Natural killer cell (primary cell): ENCODE measurements around the gene SDHA. TPM values are rescaled to one million over a fixed set of nuclear protein-coding genes. Genes with fewer than 3 reads are reported as not detected.

ENCODE experiments used
- ATAC-seq, 3 donors: fragments of 150-1000 bp in 2 of 3; fragments of 200-7000 bp in 1 of 3; cut with Tn5 transposase; 1 replicate in 1 of 3; 2 replicates in 2 of 3; pipeline ENCODE4 v1.10.0; 2021; ENCODE audit warnings: mild to moderate bottlenecking in 2 of 3, moderate library complexity in 2 of 3
- DNase-seq, 2 donors: peaks; one replicate each; pipeline versions ENCODE4 v3.0.0 to v3.0.0-alpha.2; 2013 to 2021; ENCODE audit warnings: mixed read lengths in 1 of 2
- H3K27ac ChIP-seq: one replicate; pipeline ENCODE4 v1.5.1; 2013; ENCODE audit warnings: mild to moderate bottlenecking, low read length
- H3K27me3 ChIP-seq: one replicate; pipeline ENCODE4 v1.6.1; 2013; ENCODE audit warnings: low read length; ENCODE audit not compliant: control insufficient read depth, insufficient read depth
- H3K36me3 ChIP-seq: one replicate; pipeline ENCODE4 v1.6.1; 2013; ENCODE audit warnings: low read length; ENCODE audit not compliant: control insufficient read depth, insufficient read depth
- H3K4me1 ChIP-seq: one replicate; pipeline ENCODE4 v1.6.1; 2013; ENCODE audit warnings: low read length; ENCODE audit not compliant: control insufficient read depth, insufficient read depth
- H3K4me3 ChIP-seq: one replicate; pipeline ENCODE4 v1.5.1; 2013; ENCODE audit warnings: low read length
- H3K9me3 ChIP-seq: one replicate; pipeline ENCODE4 v1.6.1; 2013; ENCODE audit warnings: low read length; ENCODE audit not compliant: control insufficient read depth, insufficient read depth
- H3K27ac Mint-ChIP-seq, 2 donors: one replicate each; pipeline ENCODE4 v1.8.0; 2022; ENCODE audit warnings: mild to moderate bottlenecking in 2 of 2, mixed read lengths in 2 of 2, moderate library complexity in 1 of 2
- H3K27me3 Mint-ChIP-seq, 2 donors: one replicate each; pipeline ENCODE4 v1.8.0; 2022; ENCODE audit warnings: low read depth in 2 of 2, mixed read lengths in 2 of 2
- H3K36me3 Mint-ChIP-seq: one replicate; pipeline ENCODE4 v1.8.0; 2022; ENCODE audit warnings: mixed read lengths
- H3K4me1 Mint-ChIP-seq, 2 donors: one replicate each; pipeline ENCODE4 v1.8.0; 2022; ENCODE audit warnings: mixed read lengths in 2 of 2
- H3K4me3 Mint-ChIP-seq: one replicate; pipeline ENCODE4 v1.8.0; 2022; ENCODE audit warnings: mild to moderate bottlenecking, moderate library complexity, mixed read lengths
- H3K9me3 Mint-ChIP-seq, 2 donors: one replicate each; pipeline ENCODE4 v1.8.0; 2022; ENCODE audit warnings: mixed read lengths in 2 of 2
- CTCF ChIP-seq: fragments of 200-600 bp; IDR thresholded peaks from one replicate; pipeline ENCODE4 v1.8.0; 2022; ENCODE audit warnings: antibody characterized with exemption
- WGBS: methylation state at CpG from one replicate; pipeline ENCODE4 v1.1.7; 2013; ENCODE audit warnings: missing lambda C conversion rate; ENCODE audit not compliant: insufficient coverage; 5-methylcytosine and 5-hydroxymethylcytosine counted together
- intact Hi-C: fragments of 100-400 bp; cut with micrococcal nuclease; formaldehyde crosslinking; loops from one replicate; pipeline ENCODE4 v1.14.2; 2022
- total RNA-seq, 4 donors: library from RNA; stranded (reverse); fragments of 120-200 nt in 1 of 4; gene quantifications; one replicate each; pipeline versions ENCODE4 v1.2.3 to v1.2.4, GENCODE V29; 2013 to 2022

Gene SDHA
- total RNA-seq, 3 donors from 2014 or later (not counting 1 experiment from before 2014, with no cell fraction given): 173 to 183 (median 173) TPM

- WGBS: 90% methylated on average over 37 of the region's 37 CpGs
- Histone ChIP-seq H3K4me1 (no peaks in the 10 kb centered on the region), H3K9me3 (no peaks in the 10 kb centered on the region), H3K36me3 (no peaks in the 10 kb centered on the region), H3K27me3 (no peaks in the 10 kb centered on the region), H3K27ac (no peak overlapping the region), H3K4me3 (no peak overlapping the region)
- intact Hi-C loops: no loop called here
- no peak overlapping the region for H3K27ac Mint-ChIP-seq
- no peaks in the 10 kb centered on the region for H3K36me3 Mint-ChIP-seq
- H3K9me3 Mint-ChIP-seq: no peaks in the 10 kb centered on the region
- no peak for ATAC-seq
- no peak overlapping the region for H3K4me3 Mint-ChIP-seq
- no peak for TF ChIP-seq CTCF
- H3K4me1 Mint-ChIP-seq: no peaks in the 10 kb centered on the region
- H3K27me3 Mint-ChIP-seq: no peaks in the 10 kb centered on the region
- no peak for DNase-seq
These were observed 46.9 kb upstream of the SDHA start for GRCh38 chr5:170971-171800.

- TF ChIP-seq CTCF: no peak
- no peaks in the 10 kb centered on the region for H3K27me3 ChIP-seq
- Mint-ChIP-seq H3K4me1 (no peaks in the 10 kb centered on the region), H3K27me3 (no peaks in the 10 kb centered on the region), H3K27ac (no peak overlapping the region), H3K4me3 (no peak overlapping the region), H3K36me3 (no peaks in the 10 kb centered on the region), H3K9me3 (no peaks in the 10 kb centered on the region)
- intact Hi-C loops: no loop called here
- H3K27ac ChIP-seq: no peak overlapping the region
- WGBS: 93% methylated on average over 23 of the region's 23 CpGs
- DNase-seq (no peak), ATAC-seq (no peak)
- no peaks in the 10 kb centered on the region for H3K9me3 ChIP-seq
- no peak overlapping the region for H3K4me3 ChIP-seq
- H3K4me1 ChIP-seq: no peaks in the 10 kb centered on the region
- no peaks in the 10 kb centered on the region for H3K36me3 ChIP-seq
These were observed 46.3 kb upstream of the SDHA start for GRCh38 chr5:171801-172331.

GRCh38 chr5:172421-172820, 45.7 kb upstream of the SDHA start:
- no peaks in the 10 kb centered on the region for H3K9me3 Mint-ChIP-seq

More at GRCh38 chr5:172421-172820, 45.7 kb upstream of the SDHA start:
- H3K27ac ChIP-seq: no peak overlapping the region
- no peak for TF ChIP-seq CTCF
- no peak overlapping the region for H3K4me3 ChIP-seq
- H3K27me3 Mint-ChIP-seq: no peaks in the 10 kb centered on the region
- no peaks in the 10 kb centered on the region for H3K36me3 Mint-ChIP-seq
- intact Hi-C loops: no loop called here
- ATAC-seq (no peak), DNase-seq (no peak)
- no peaks in the 10 kb centered on the region for H3K36me3 ChIP-seq
- H3K27ac Mint-ChIP-seq: no peak overlapping the region
- no peak overlapping the region for H3K4me3 Mint-ChIP-seq
- H3K4me1 ChIP-seq: no peaks in the 10 kb centered on the region
- 96% methylated on average over 13 of the region's 13 CpGs for WGBS
- H3K27me3 ChIP-seq: no peaks in the 10 kb centered on the region
- H3K9me3 ChIP-seq: no peaks in the 10 kb centered on the region
- no peaks in the 10 kb centered on the region for H3K4me1 Mint-ChIP-seq
